ENCODE data around the gene LDLRAP1.

Gene LDLRAP1

GRCh38 chr1:25568090-25568833 is 24.9 kb downstream of the LDLRAP1 start:
- TF ChIP-seq CTCF (IDR thresholded peaks at IDR 0.05; ENCODE audit: borderline replicate concordance, control extremely low read depth, extremely low read depth, insufficient read depth, missing control alignments) = no peak
- in situ Hi-C loops (cut with MboI; ENCODE audit: low sequenced_read_pairs, unreplicated experiment) = no loop called here
- DNase-seq (ENCODE audit: low spot score) = no peak

GRCh38 chr1:25568834-25569596 is 25.6 kb downstream of the LDLRAP1 start:
- no peak for TF ChIP-seq CTCF (IDR thresholded peaks at IDR 0.05; ENCODE audit: borderline replicate concordance, control extremely low read depth, extremely low read depth, insufficient read depth, missing control alignments)
- DNase-seq (ENCODE audit: low spot score) = no peak
- in situ Hi-C loops (cut with MboI; ENCODE audit: low sequenced_read_pairs, unreplicated experiment) = no loop called here

GRCh38 chr1:25569597-25570396 is 26.4 kb downstream of the LDLRAP1 start:
- no peak for TF ChIP-seq CTCF (IDR thresholded peaks at IDR 0.05; ENCODE audit: borderline replicate concordance, control extremely low read depth, extremely low read depth, insufficient read depth, missing control alignments)
- in situ Hi-C loops (cut with MboI; ENCODE audit: low sequenced_read_pairs, unreplicated experiment) = no loop called here
- no peak for DNase-seq (ENCODE audit: low spot score)

GRCh38 chr1:25570798-25571521 is 27.6 kb downstream of the LDLRAP1 start:
- no peak for TF ChIP-seq CTCF (IDR thresholded peaks at IDR 0.05; ENCODE audit: borderline replicate concordance, control extremely low read depth, extremely low read depth, insufficient read depth, missing control alignments)
- in situ Hi-C loops (cut with MboI; ENCODE audit: low sequenced_read_pairs, unreplicated experiment) = no loop called here

GRCh38 chr1:25571522-25571970 is 28.1 kb downstream of the LDLRAP1 start:
- no peak for DNase-seq (ENCODE audit: low spot score)
- TF ChIP-seq CTCF (IDR thresholded peaks at IDR 0.05; ENCODE audit: borderline replicate concordance, control extremely low read depth, extremely low read depth, insufficient read depth, missing control alignments) = no peak
- in situ Hi-C loops (cut with MboI; ENCODE audit: low sequenced_read_pairs, unreplicated experiment) = no loop called here

More at GRCh38 chr1:25570798-25571521, 27.6 kb downstream of the LDLRAP1 start:
- DNase-seq (ENCODE audit: low spot score) = no peak

- in situ Hi-C loops (cut with MboI; ENCODE audit: low sequenced_read_pairs, unreplicated experiment) = no loop called here
- no peak for DNase-seq (ENCODE audit: low spot score)
- no peak for TF ChIP-seq CTCF (IDR thresholded peaks at IDR 0.05; ENCODE audit: borderline replicate concordance, control extremely low read depth, extremely low read depth, insufficient read depth, missing control alignments)
Observed at GRCh38 chr1:25572107-25572506, 28.7 kb downstream of the LDLRAP1 start.
